Astrocyte (in vitro differentiated cells and primary cell): ENCODE results near the gene ZNF512.

ENCODE experiments used
- CTCF ChIP-seq: IDR thresholded peaks from 2 replicates; pipeline ENCODE4 v1.5.1; 2011; ENCODE audit warnings: low read depth, mild to moderate bottlenecking, inconsistent platforms, low read length, moderate library complexity; ENCODE audit not compliant: insufficient read depth
- EZH2 ChIP-seq: IDR thresholded peaks from 2 replicates; pipeline ENCODE4 v1.6.1; 2012; ENCODE audit warnings: mild to moderate bottlenecking, low read length, inconsistent platforms; ENCODE audit not compliant: insufficient read depth

DNA sequence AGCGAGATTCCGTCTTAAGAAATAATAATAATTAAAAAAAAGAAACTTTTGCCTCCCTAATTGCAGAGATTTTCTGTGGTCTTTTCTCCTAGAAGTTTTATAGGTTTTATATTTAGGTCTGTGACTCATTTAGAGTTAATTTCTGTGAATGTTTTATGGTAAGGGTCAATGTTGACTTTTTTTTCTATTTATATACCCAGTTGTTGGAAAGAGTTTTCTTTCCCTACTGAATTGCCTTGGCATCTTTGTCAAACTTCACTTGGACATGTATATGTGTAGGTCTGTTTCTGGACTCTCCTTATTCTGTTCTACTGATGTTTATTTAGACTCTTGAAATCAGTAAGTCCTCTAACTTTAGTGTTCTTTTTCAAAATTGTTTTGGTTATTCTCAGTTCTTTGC lies 5.5 kb downstream of the ZNF512 start:
- no peak for TF ChIP-seq CTCF
- TF ChIP-seq EZH2: no peak
